ENCODE measurements around the gene RPLP2. TPM values are rescaled to one million over a fixed set of nuclear protein-coding genes. Genes with fewer than 3 reads are reported as not detected.

The RPLP2 gene
- total RNA-seq, 1 experiment from 2014 or later, result 2,142 TPM

DNA sequence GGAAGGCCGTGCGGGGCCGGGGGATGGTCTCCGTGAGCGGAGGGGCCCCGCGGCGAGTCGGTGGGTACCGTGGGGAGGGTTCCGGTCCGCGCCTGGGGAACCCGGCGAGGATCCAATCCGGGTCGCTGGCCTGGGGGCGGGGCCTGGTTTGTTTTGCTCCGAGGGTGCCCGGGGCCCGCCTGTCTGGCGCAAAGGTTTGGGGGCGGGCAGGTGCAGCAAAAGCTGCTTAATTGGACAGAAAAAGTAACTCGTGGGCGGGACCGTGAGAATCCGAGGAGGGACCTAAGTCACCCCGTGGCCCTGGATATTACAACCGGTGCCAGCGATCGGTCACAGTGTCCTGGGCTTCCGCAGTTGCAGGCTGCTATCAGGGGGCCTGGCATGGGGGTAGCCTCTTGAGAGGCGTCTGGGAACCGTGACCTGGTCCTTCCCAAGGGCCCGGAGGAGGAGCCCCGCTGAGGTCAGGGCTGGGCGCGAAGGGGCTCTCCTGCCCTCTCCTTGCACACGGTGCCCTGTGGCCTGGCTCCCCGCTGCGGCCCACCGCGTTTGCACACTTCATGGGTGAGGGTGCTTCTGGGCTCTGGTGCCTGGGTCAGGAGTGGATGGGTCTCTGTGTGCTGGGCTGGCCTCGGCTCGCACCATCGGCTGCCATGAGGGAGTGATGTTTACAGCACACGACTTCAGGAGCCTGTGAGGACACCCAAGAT, 10.3 kb downstream of the RPLP2 start:
- Mint-ChIP-seq H3K4me1 (ENCODE audit: insufficient read depth, unreplicated experiment) (peaks cover 11% of the 10 kb centered on the region), H3K9me3 (ENCODE audit: unreplicated experiment) (no peaks in the 10 kb centered on the region), H3K36me3 (ENCODE audit: insufficient read depth, unreplicated experiment) (peaks cover 34% of the 10 kb centered on the region), H3K27me3 (ENCODE audit: insufficient read depth, unreplicated experiment) (no peaks in the 10 kb centered on the region), H3K27ac (ENCODE audit: low read depth, unreplicated experiment) (peak overlapping the region; percentile 40), H3K4me3 (ENCODE audit: unreplicated experiment) (peak overlapping the region; percentile 72)
- POLR2A ChIA-PET, result interaction anchor here (0.7 to 9.6 kb wide), 18 partner anchors 9 to 403 kb away, joined by 3 to 274 read pairs (median 13); partner anchors contain the start of genes CD151, CHID1, DEAF1 and GATD1
- TSS peak; percentile 36 for BruUV-seq (replicated peaks)
- CTCF ChIA-PET, result interaction anchor here (1.6 kb wide), 1 partner anchor 14 kb away, joined by 6 read pairs; no protein-coding TSS in a partner anchor
- TF ChIP-seq, protein P1, sequence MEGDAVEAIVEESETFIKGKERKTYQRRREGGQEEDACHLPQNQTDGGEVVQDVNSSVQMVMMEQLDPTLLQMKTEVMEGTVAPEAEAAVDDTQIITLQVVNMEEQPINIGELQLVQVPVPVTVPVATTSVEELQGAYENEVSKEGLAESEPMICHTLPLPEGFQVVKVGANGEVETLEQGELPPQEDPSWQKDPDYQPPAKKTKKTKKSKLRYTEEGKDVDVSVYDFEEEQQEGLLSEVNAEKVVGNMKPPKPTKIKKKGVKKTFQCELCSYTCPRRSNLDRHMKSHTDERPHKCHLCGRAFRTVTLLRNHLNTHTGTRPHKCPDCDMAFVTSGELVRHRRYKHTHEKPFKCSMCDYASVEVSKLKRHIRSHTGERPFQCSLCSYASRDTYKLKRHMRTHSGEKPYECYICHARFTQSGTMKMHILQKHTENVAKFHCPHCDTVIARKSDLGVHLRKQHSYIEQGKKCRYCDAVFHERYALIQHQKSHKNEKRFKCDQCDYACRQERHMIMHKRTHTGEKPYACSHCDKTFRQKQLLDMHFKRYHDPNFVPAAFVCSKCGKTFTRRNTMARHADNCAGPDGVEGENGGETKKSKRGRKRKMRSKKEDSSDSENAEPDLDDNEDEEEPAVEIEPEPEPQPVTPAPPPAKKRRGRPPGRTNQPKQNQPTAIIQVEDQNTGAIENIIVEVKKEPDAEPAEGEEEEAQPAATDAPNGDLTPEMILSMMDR (IDR thresholded peaks at IDR 0.05; ENCODE audit: unreplicated experiment), result no peak
- intact Hi-C loops (cut with micrococcal nuclease), result loop anchor here (1.0 kb wide), 1 partner anchor 14 kb away; no protein-coding TSS in a partner anchor
- DNase-seq (ENCODE audit: unreplicated experiment), result peak; percentile 91

DNA sequence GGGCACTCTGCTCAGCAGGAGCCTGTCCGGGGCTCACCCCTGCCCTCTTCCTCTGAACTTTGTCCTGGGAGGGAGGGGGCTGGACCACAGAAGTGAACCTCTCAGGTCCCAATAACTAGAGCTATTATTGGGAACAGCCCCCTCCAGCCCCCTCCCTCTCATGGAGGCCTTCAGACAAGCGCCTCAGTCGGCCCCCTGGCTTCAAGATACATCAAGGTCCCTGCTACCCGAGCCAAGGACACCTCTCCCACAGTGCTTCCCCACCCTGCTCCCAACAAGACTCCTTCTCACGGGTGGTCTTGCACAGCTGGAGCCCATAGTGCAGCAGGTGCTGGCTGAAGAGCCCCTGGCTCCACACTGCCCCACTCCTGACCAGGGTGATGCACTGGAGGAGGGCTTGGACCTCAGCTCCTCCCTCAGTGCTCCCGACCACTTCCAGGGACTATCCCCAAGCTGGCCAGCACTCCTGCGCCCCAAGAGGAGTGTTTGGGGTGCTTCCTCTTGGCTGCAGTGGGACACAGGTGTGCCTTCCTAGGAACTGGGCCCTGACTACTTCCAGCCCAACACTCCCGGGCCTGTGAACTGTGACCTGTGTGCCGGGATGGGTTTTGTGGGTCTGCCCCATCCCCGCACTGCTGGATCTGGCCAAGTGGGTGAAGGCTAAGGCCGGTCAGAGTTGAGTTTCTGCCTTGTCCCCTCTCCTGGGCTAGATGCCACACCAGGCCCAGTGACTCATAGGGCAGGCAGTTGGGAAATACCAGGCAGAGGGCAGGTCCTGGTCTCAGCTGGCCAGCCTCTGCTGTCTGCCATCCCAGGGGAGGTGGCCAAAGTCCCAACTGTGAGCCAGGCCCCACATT, 11.1 kb downstream of the RPLP2 start:
- Mint-ChIP-seq H3K4me3 (ENCODE audit: unreplicated experiment) (peak overlapping the region; percentile 72), H3K9me3 (ENCODE audit: unreplicated experiment) (no peaks in the 10 kb centered on the region), H3K27ac (ENCODE audit: low read depth, unreplicated experiment) (peak overlapping the region; percentile 40), H3K4me1 (ENCODE audit: insufficient read depth, unreplicated experiment) (peaks cover 11% of the 10 kb centered on the region), H3K27me3 (ENCODE audit: insufficient read depth, unreplicated experiment) (no peaks in the 10 kb centered on the region), H3K36me3 (ENCODE audit: insufficient read depth, unreplicated experiment) (peaks cover 42% of the 10 kb centered on the region)
- POLR2A ChIA-PET, result interaction anchor here (0.6 to 9.6 kb wide), 10 partner anchors 10 to 125 kb away, joined by 3 to 274 read pairs (median 26); partner anchors contain the start of genes CD151, DEAF1, GATD1 and PIDD1
- CTCF ChIA-PET, result interaction anchor here (0.8 to 1.6 kb wide), 2 partner anchors 13 to 531 kb away, joined by 3 to 6 read pairs; no protein-coding TSS in a partner anchor
- no TSS peak for BruUV-seq (replicated peaks)
- TF ChIP-seq, protein P1 (IDR thresholded peaks at IDR 0.05; ENCODE audit: unreplicated experiment), result no peak
- intact Hi-C loops (cut with micrococcal nuclease), result no loop called here
- DNase-seq (ENCODE audit: unreplicated experiment), result peak; percentile 91

DNA sequence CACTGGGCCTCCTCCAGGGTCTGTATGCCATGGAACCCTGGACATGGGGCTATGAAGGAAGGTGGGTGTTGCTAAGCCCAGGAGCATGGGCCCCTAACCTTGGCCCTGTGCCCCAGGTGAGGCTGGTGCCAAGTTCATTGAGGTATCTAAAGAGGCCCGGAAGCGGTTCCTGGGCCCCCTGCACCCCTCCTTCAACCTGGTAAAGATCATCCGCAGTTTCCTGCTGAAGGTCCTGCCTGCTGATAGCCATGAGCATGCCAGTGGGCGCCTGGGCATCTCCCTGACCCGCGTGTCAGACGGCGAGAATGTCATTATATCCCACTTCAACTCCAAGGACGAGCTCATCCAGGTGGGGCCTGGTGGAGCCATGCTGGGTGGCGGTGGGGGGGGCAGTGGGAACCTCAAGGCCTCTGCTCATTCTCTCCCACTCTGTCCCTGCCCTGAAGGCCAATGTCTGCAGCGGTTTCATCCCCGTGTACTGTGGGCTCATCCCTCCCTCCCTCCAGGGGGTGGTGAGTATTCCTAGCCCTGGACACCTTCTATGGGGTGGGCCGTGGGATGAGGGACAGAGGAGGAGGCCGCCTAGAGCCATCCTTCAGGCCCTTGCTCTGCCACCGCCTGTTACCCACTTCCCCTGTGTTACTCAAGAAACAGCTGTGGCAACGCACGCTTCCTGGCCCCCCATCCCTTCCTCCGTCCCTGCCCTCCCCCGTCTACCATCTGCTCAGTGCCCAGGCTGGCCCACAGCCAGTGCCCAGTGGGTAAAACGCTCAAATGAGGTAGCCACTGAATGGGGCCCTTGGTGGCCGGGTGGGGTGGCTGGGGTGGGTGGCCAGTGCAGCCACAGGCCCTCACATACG, 12.0 kb downstream of the RPLP2 start:
- DNase-seq (ENCODE audit: unreplicated experiment), result no peak
- Mint-ChIP-seq H3K36me3 (ENCODE audit: insufficient read depth, unreplicated experiment) (peaks cover 42% of the 10 kb centered on the region), H3K9me3 (ENCODE audit: unreplicated experiment) (no peaks in the 10 kb centered on the region), H3K4me1 (ENCODE audit: insufficient read depth, unreplicated experiment) (peaks cover 11% of the 10 kb centered on the region), H3K27ac (ENCODE audit: low read depth, unreplicated experiment) (peak overlapping the region; percentile 63), H3K27me3 (ENCODE audit: insufficient read depth, unreplicated experiment) (no peaks in the 10 kb centered on the region), H3K4me3 (ENCODE audit: unreplicated experiment) (peak overlapping the region; percentile 72)
- intact Hi-C loops (cut with micrococcal nuclease), result no loop called here
- TF ChIP-seq, protein P1 (IDR thresholded peaks at IDR 0.05; ENCODE audit: unreplicated experiment), result no peak
- ChIA-PET CTCF (interaction anchor here (0.8 to 1.6 kb wide), 3 partner anchors 13 to 530 kb away, joined by 3 to 6 read pairs (median 3); no protein-coding TSS in a partner anchor), POLR2A (interaction anchor here (0.6 to 9.6 kb wide), 7 partner anchors 11 to 126 kb away, joined by 3 to 274 read pairs (median 41); partner anchors contain the start of genes CD151, DEAF1, PIDD1 and POLR2L)
- BruUV-seq (replicated peaks), result no TSS peak
